GM18526 (cell line): ENCODE measurements around the gene MAPK8.

Experiments used
- POLR2A ChIP-seq: IDR thresholded peaks from 3 replicates; pipeline ENCODE4 v1.6.1; 2011; ENCODE audit not compliant: insufficient read length; ENCODE audit errors: extremely low read depth

MAPK8 gene

GRCh38 chr10:48439581-48440041 is 133.1 kb downstream of the MAPK8 start:
- no peak for TF ChIP-seq POLR2A

DNA sequence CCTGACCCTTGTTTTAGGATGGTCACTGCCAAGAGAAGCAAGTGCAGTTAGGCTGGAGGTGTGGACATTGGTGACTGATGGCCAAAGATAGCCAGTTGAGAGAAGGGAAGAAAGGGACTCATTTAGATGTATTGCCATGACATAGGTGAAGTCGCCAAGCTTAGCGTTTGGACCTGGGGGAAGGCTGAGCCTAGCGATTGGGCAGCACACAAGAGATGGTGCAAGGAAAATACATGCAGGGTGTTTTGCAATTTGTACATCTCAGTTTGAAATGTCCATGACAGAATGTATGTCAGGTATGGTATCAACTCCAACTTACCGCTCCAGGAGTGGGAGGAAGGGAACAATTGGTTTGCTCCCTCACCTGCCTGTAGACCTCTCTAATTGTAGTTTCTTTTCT is 134.3 kb downstream of the MAPK8 start:
- no peak for TF ChIP-seq POLR2A

GRCh38 chr10:48442090-48442808 is 135.8 kb downstream of the MAPK8 start:
- TF ChIP-seq POLR2A, result no peak

- TF ChIP-seq POLR2A, result no peak
Observed at GRCh38 chr10:48442809-48443177, 136.3 kb downstream of the MAPK8 start.

- no peak for TF ChIP-seq POLR2A
Observed at GRCh38 chr10:48444266-48444665, 137.8 kb downstream of the MAPK8 start.

- no peak for TF ChIP-seq POLR2A
Observed at GRCh38 chr10:48444861-48445841, 138.7 kb downstream of the MAPK8 start.

- no peak for TF ChIP-seq POLR2A
Observed at GRCh38 chr10:48445932-48446331, 139.5 kb downstream of the MAPK8 start.

- no peak for TF ChIP-seq POLR2A
Observed at GRCh38 chr10:48446785-48447184, 140.3 kb downstream of the MAPK8 start.

- no peak for TF ChIP-seq POLR2A
Observed at GRCh38 chr10:48447356-48448215, 141.1 kb downstream of the MAPK8 start.

- no peak for TF ChIP-seq POLR2A
Observed at GRCh38 chr10:48448796-48449195, 142.3 kb downstream of the MAPK8 start.

- TF ChIP-seq POLR2A, result no peak
Observed at GRCh38 chr10:48449501-48450232, 143.2 kb downstream of the MAPK8 start.

DNA sequence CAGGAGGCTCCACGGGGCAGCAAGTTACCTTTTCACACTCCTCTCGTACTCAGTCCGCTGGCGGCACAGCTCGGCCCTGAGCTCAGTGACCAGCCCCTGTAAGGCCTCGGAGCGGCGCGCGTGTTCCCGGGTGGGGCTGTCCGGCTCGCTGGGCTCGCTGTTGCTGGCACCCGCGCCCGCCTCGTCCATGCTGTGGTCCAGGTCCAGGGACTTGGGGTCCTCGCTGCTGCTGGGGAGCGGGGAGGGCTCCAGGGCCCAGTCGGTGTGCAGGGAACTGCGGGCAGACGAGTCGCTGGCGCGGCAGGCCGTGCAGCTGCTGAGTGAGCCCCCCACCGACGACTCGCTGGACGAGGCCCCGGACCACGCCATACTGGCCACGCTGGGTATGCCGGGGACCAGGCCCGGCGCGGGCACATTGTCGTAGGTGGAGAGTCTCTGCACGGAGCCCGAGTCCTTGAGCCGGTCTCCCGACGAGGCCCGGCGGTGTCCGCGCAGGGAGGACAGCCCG is 143.8 kb downstream of the MAPK8 start:
- no peak for TF ChIP-seq POLR2A

GRCh38 chr10:48450741-48451466 is 144.4 kb downstream of the MAPK8 start:
- no peak for TF ChIP-seq POLR2A

DNA sequence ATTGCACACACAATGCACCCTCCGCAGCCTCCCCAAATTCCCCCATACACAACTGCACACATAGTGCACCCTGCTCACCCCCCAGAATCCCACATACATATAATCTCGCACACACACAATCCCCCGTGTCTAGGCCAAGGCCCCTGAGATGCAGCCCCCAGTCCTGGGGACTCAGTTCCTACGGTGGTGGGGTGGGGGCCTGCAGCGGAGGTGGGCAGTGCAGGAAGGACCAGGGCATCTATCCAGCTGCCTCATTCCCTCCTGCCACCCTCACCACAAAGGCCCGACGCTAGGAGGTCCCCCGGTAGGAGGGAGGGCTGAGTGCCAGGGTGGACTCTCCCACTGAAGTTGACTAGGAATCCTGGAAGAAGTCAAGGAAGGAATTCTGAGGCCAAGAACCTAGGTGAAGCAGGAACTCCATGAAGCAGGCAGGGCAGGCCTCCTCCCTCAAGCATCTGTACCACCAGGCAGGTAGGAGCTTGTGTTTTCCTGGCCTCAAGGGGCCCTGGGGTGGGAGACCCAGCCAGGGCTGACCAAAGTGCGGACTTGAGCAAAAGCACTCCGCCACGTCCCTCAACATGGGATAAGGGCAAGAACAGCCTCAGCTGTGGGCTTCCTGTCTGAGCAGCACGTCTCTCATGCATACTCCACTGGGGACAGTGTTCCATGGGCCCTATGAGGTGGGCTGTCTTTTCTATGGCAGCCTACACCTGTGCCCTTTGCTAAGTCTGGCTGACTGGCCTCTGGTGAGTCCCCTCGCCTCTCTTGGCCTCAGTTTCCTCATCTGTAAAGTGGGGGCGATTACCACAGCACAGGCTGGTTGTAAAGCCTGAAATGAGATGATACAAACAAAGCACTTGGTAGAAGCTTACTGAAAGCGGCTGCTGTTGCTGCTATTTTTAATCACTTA is 145.7 kb downstream of the MAPK8 start:
- no peak for TF ChIP-seq POLR2A
